ENCODE results near the gene SCT. TPM values are rescaled to one million over a fixed set of nuclear protein-coding genes. Genes with fewer than 3 reads are reported as not detected.

The SCT gene
- total and polyA plus RNA-seq, 2 donors from 2014 or later, result not detected

GRCh38 chr11:592918-593317 lies 34.1 kb downstream of the SCT start:
- Histone ChIP-seq H3K4me1 (ENCODE audit: control insufficient read depth in 2 of 3, insufficient read depth in 2 of 3, low read depth in 1 of 3, low read length in 3 of 3) (no peaks in the 10 kb centered on the region), H3K4me3 (ENCODE audit: low read length in 3 of 3) (no peak overlapping the region), H3K27me3 (ENCODE audit: control insufficient read depth, insufficient read depth, low read length) (no peaks in the 10 kb centered on the region), H3K36me3 (ENCODE audit: control insufficient read depth in 2 of 3, insufficient read depth in 3 of 3, low read length in 3 of 3) (peaks cover 0 to 49% (median 30%) of the 10 kb centered on the region in 3 donors), H3K9ac (ENCODE audit: low read length in 3 of 3) (no peak overlapping the region), H3K9me3 (ENCODE audit: control insufficient read depth in 2 of 3, insufficient read depth in 1 of 3, low read length in 3 of 3) (no peaks in the 10 kb centered on the region), H3K27ac (ENCODE audit: low read depth in 2 of 2, low read length in 2 of 2) (no peak overlapping the region)
- DNase-seq, result no peak
- intact Hi-C loops (cut with DNase I), result no loop called here
- FAIRE-seq, result no peak
- TF ChIP-seq CTCF (IDR thresholded peaks at IDR 0.05; ENCODE audit: borderline replicate concordance, extremely low read depth, insufficient read depth), result no peak

GRCh38 chr11:592501-592900 lies 34.5 kb downstream of the SCT start:
- peaks cover 0 to 52% (median 31%) of the 10 kb centered on the region in 3 donors for H3K36me3 ChIP-seq (ENCODE audit: control insufficient read depth in 2 of 3, insufficient read depth in 3 of 3, low read length in 3 of 3)
- TF ChIP-seq CTCF (IDR thresholded peaks at IDR 0.05; ENCODE audit: borderline replicate concordance, extremely low read depth, insufficient read depth), result no peak
- intact Hi-C loops (cut with DNase I), result no loop called here
- no peaks in the 10 kb centered on the region for H3K4me1 ChIP-seq (ENCODE audit: control insufficient read depth in 2 of 3, insufficient read depth in 2 of 3, low read depth in 1 of 3, low read length in 3 of 3)
- no peaks in the 10 kb centered on the region for H3K9me3 ChIP-seq (ENCODE audit: control insufficient read depth in 2 of 3, insufficient read depth in 1 of 3, low read length in 3 of 3)
- no peaks in the 10 kb centered on the region for H3K27me3 ChIP-seq (ENCODE audit: control insufficient read depth, insufficient read depth, low read length)
- no peak overlapping the region for H3K9ac ChIP-seq (ENCODE audit: low read length in 3 of 3)
- no peak overlapping the region for H3K27ac ChIP-seq (ENCODE audit: low read depth in 2 of 2, low read length in 2 of 2)
- DNase-seq (no peak), FAIRE-seq (no peak)
- H3K4me3 ChIP-seq (ENCODE audit: low read length in 3 of 3), result no peak overlapping the region

GRCh38 chr11:590997-591396 lies 36.0 kb downstream of the SCT start:
- Histone ChIP-seq H3K4me3 (ENCODE audit: low read length in 3 of 3) (no peak overlapping the region), H3K36me3 (ENCODE audit: control insufficient read depth in 2 of 3, insufficient read depth in 3 of 3, low read length in 3 of 3) (peaks cover 0 to 56% (median 33%) of the 10 kb centered on the region in 3 donors), H3K9me3 (ENCODE audit: control insufficient read depth in 2 of 3, insufficient read depth in 1 of 3, low read length in 3 of 3) (no peaks in the 10 kb centered on the region), H3K27me3 (ENCODE audit: control insufficient read depth, insufficient read depth, low read length) (no peaks in the 10 kb centered on the region), H3K27ac (ENCODE audit: low read depth in 2 of 2, low read length in 2 of 2) (no peak overlapping the region), H3K9ac (ENCODE audit: low read length in 3 of 3) (no peak overlapping the region), H3K4me1 (ENCODE audit: control insufficient read depth in 2 of 3, insufficient read depth in 2 of 3, low read depth in 1 of 3, low read length in 3 of 3) (no peaks in the 10 kb centered on the region)
- DNase-seq (no peak), FAIRE-seq (no peak)
- TF ChIP-seq CTCF (IDR thresholded peaks at IDR 0.05; ENCODE audit: borderline replicate concordance, extremely low read depth, insufficient read depth), result no peak
- intact Hi-C loops (cut with DNase I), result no loop called here

GRCh38 chr11:589798-590197 lies 37.2 kb downstream of the SCT start:
- DNase-seq (no peak), FAIRE-seq (no peak)
- intact Hi-C loops (cut with DNase I), result no loop called here
- H3K4me3 ChIP-seq (ENCODE audit: low read length in 3 of 3), result no peak overlapping the region
- no peak overlapping the region for H3K27ac ChIP-seq (ENCODE audit: low read depth in 2 of 2, low read length in 2 of 2)
- peaks cover 0 to 50% (median 33%) of the 10 kb centered on the region in 3 donors for H3K36me3 ChIP-seq (ENCODE audit: control insufficient read depth in 2 of 3, insufficient read depth in 3 of 3, low read length in 3 of 3)
- no peak overlapping the region for H3K9ac ChIP-seq (ENCODE audit: low read length in 3 of 3)
- H3K9me3 ChIP-seq (ENCODE audit: control insufficient read depth in 2 of 3, insufficient read depth in 1 of 3, low read length in 3 of 3), result no peaks in the 10 kb centered on the region
- no peaks in the 10 kb centered on the region for H3K27me3 ChIP-seq (ENCODE audit: control insufficient read depth, insufficient read depth, low read length)
- H3K4me1 ChIP-seq (ENCODE audit: control insufficient read depth in 2 of 3, insufficient read depth in 2 of 3, low read depth in 1 of 3, low read length in 3 of 3), result no peaks in the 10 kb centered on the region
- no peak for TF ChIP-seq CTCF (IDR thresholded peaks at IDR 0.05; ENCODE audit: borderline replicate concordance, extremely low read depth, insufficient read depth)

Data from kidney (tissue), 14 donors.